Lung microvascular endothelial cell (primary cell): Measurements from ENCODE around the gene MYO9B. TPM values are rescaled to one million over a fixed set of nuclear protein-coding genes. Genes with fewer than 3 reads are reported as not detected.
A peak's percentile ranks its signal among the peaks of the same experiment; 100 is the strongest.

Source experiments
- DNase-seq, 2 donors: peaks; one replicate each; pipeline versions ENCODE4 v3.0.0 to v3.0.0-alpha.2; 2010; ENCODE audit warnings: low read depth in 2 of 2
- total RNA-seq: library from RNA; depleted of rRNA; stranded (reverse); fragments of >200 nt; gene quantifications from 2 replicates; pipeline ENCODE4 v1.2.1, GENCODE V29; 2014

MYO9B gene
- total RNA-seq, 1 donor from 2014 or later = 36.5 TPM

DNA sequence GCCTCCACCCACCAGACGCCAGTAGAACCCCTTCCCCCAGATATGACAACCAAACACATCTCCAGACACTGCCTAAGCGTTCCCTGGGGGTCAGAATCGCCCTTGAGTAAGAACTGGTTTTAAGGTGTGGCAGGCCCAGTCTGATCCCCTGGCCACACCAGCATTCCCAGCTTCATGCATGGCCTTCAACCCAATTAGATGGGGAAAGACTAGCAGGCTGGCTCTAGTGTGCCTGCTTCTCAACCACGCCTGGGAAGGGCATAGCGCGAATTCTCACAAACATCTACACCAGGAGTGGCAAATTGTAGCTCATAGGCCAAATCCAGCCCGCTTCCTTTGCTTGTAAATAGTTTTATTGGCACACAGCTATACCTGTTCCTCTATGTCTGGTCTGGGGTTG lies 13.9 kb upstream of the MYO9B start:
- DNase-seq = no peak

DNA sequence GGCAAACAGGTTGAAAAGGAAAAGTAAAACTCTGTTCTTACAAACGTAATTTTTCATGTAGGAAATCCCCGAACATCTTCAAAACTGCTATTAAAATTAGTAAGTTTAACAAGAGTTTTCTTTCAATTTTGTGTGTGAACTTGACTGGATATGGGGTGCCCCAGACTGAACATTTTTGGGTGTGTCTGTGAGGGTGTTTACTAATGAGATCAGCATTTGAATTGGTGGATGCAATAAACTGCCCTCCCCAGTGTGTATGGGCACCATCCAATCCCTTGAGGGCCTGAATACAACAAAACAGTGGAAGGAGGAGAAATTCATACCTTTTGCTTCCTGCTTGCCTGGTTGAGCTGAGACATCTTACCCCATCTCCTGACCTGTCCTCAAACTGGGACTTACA lies 12.1 kb upstream of the MYO9B start:
- DNase-seq = no peak

GRCh38 chr19:17069193-17069592 lies 6.4 kb upstream of the MYO9B start:
- DNase-seq = no peak

GRCh38 chr19:17070421-17070820 lies 5.2 kb upstream of the MYO9B start:
- DNase-seq = no peak

- no peak for DNase-seq
Observed at GRCh38 chr19:17070912-17071311, 4.7 kb upstream of the MYO9B start.

GRCh38 chr19:17073869-17074633 lies 1.5 kb upstream of the MYO9B start:
- DNase-seq = no peak

GRCh38 chr19:17074634-17075034 lies 943 bp upstream of the MYO9B start:
- DNase-seq = no peak

DNA sequence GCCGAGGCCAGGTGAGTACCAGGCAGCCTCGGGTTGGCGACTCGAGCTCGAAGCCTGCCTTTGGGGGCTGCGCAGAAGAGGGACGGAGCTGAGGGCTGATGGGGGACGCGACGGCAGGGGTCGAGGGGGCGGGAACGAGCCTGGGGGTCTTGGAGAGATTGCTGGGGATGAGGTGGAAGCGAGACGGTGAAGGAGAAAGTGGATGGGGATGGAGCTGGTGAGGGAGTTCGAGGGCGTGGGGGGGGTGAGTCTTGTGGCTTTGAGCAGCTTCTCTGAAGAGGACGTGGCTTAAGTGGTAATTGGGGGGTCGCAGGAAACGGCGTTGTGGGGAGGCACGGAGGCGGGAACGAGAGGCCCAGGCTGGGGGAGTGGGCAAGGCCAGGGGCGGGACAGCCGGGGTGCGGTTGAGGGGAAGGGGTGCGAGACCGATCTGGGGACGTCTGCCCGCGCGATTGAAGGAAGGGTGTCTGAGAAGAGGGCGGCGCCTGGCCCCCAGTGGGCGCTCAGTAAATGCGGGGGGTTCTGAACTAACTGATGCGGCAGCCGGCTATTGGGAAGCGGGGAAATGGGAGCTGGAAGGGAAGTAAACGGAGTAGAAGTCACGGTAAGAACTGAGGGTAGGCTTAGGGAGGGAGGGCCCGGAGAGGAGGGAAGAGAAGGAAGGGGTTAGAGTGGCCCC lies 426 bp downstream of the MYO9B start:
- DNase-seq = peak; percentile 32 to 45

DNA sequence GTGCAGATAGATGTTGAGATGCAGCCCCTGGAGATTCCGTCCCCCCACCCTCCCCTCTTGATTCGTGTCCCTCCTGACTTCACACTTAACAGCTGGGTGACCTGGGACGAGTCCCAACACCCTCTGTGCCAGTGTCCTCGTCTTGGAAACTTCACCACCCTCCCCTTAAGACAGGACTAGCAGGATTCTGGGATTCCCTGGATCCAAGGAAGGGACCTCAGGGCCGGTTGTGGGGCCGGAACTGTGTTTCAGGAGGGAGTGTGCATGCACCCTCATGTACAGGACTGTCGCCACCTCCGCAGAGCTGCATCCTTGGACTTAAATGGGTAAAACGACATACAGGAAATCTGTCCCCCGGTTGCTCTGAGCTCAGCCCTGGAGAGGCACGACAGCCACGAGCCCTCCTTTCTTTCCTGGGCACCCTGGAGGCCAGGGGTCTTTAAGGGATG lies 990 bp downstream of the MYO9B start:
- DNase-seq = peak; percentile 32 to 35

DNA sequence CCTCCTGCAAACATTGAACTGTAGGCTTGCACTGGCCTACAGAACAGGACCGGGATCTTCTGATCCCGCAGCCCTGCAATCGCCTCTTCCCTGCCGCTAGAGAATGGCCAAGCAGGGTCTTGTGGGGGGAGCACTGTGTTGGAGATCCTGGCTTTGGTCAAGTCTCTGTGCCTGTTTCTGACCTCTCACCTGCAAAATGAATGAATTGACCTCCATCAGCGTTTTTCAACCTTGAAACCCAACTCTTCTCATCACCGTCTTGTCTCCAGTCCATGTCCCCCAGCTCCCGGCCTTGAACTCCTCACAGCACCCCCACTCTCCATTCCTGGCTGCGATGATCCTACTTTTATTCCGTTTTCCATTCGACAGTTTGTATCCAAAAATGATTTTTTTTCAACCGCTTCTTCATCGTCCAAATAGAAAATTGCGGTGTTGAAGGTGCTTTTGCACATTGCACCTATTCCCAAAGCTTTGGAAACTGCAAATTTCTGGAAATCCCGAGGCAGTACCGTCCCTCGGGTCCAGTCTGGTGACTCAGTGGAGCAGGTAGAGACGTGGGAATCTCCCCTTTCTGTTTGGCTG lies 2.0 kb downstream of the MYO9B start:
- no peak for DNase-seq

DNA sequence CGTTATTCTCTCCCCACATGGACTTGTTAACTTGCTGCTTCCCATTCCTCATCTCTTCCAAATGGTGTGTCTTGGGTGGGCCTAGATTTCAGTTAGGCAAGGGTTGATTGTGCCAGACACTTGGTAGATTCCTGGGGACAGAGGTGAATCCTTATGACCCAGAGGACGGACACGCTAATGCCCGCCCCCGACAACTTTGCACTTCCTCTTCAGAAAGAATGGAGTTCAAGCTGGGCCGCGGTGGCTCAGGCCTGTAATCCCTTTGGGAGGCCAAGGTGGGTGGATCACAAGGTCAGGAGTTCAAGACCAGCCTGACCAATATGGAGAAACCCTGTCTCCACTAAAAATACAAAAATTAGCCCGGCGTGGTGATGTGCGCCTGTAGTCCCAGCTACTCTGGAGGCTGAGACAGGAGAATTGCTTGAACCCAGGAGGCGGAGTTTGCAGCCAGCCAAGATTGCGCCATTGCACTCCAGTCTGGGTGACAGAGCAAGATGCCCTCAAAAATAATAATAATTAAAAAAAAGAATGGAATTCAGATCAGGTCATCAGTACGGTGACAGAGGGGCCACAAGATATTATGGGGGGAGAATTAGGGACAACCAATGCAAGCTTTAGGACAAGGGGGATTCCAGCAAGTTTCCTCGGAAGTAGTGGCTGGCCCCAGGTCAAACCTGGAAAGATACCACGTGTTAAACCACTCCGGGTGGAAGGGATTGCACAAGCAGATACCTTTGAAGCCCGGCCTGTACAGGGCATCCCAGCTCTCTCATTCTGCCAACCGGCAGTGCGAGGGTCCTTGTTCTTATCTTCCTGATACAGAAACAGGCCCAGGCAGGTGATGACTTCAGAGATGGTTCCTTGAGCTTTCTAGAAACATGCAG lies 2.7 kb downstream of the MYO9B start:
- DNase-seq = no peak

- DNase-seq = no peak
Observed at GRCh38 chr19:17078920-17079709, 3.5 kb downstream of the MYO9B start.

DNA sequence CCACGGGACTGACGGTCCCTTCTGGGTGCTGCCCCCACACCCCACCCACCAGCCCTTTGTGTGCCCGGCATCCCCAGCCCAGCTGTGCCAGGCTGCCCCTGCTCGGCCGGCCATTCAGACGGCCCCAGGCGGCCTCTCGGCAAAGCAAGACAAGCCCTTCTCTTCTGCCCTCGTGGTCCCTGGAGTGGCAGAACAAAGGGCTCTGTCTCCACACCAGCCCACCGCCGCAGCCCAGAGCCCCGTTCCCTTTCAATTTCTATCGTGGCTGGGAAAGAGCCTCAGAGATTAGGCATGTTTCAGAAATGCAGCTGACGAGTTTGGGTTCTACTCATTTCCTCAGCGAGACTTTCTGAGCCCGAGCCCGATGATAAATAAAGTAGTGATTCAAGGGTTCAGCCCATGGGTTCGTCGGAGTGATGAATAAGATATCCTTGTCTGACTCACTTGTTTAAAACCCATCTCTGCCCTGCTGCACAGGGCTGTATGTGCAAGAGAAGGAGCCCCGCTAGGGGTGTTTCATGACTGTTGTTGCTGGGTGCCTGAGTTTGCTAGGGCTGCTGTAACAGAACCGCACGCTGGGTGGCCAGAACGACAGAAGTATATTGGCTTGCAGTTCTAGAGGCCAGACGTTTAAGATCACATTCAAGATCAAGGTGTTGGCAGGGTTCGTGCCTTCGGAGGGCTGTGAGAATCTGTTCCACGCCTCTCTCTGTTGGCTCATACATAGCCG lies 4.3 kb downstream of the MYO9B start:
- peak; percentile 68 to 97 for DNase-seq

- no peak for DNase-seq
Observed at GRCh38 chr19:17080440-17080801, 4.8 kb downstream of the MYO9B start.

DNA sequence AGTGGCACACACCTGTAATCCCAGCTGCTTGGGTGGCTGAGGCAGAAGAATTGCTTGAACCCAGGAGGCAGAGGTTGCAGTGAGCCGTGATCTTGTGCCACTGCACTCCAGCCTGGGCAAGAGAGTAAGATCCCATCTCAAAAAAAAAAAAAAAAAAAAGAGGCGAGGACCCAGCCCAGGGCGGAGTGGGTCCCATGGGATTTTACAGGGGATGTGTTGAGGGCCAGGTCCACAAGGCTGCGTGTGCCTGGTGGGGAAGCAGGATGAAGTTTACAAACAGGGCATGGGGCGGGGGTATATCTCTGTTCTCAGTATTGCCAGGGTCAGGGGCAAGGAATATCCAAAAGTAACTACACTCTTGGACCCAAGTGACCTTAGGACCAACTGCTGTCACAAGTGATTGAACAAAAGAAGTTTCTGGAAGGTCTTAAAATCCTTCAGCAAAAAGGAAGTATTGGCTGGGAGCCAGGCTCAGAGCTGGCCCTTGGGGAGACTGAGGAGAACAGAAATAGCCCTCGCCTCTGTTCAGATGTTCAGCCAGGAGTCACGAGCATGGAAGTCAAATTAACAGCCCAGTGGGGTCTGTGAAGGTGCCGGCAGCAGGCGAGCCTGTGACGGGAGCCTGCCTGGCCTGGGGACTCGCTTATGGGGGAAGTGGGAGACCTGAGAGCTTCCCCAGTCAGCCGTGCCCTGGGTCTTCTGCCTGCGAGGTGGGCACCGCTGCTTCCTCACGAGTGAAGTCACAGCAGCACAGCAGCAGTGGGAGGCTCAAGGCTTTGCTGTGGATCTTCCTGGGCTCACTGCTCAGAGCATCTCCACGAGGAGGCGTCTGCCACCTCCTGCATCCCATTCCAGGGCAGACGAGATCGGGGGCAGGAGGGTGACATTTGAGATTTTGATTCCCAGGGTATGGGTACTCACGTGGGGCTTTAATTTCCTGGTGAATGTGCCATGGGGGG lies 6.4 kb downstream of the MYO9B start:
- no peak for DNase-seq

DNA sequence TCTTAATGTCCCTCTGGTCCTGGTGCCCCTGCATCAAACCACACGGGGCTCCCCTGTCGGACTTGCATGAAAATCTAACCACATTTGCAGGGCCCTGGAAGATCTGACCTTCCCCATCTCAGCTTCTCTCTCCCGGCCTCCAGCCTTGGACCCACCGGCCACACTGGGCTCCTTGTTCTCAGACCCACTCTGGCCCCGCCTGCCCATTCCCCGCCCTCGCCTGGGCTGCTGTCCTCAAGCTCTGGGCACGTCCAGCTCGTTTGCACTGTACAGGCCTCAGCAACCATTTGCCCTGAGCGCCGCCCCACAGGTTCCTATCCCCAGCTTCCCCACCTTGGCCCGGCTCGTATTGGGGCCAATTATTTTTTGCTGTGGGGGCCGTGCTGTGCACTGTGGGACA lies 10.5 kb downstream of the MYO9B start:
- no peak for DNase-seq

GRCh38 chr19:17086834-17087233 lies 11.3 kb downstream of the MYO9B start:
- DNase-seq = no peak

DNA sequence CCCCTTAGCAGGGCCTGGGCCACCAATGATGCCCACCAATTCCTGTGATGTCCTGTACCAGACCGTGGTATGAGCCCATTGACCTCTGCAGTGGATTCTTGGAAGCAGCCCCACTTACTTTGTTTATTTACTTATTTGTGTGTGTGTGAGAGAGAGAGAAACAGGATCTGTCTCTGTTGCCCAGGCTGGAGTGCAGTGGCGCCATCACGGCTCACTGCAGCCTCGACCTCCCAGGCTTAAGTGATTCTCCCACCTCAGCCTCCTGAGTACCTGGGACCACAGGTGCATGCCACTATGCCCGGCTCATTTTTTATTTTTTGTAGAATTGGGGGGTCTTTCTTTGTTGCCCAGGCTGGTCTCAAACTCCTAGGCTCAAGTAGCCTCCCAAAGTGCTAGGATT lies 13.0 kb downstream of the MYO9B start:
- no peak for DNase-seq

- peak; percentile 78 to 83 for DNase-seq
Observed at GRCh38 chr19:17090583-17090982, 15.0 kb downstream of the MYO9B start.
